Left ventricle myocardium inferior (tissue), 1 donor: Measurements from ENCODE around the gene ZNF628. TPM values are rescaled to one million over a fixed set of nuclear protein-coding genes. Genes with fewer than 3 reads are reported as not detected.
A peak's percentile ranks its signal among the peaks of the same experiment; 100 is the strongest.

Experiments
- DNase-seq: peaks from one replicate; pipeline ENCODE4 v3.0.0-alpha.2; 2020
- H3K27ac ChIP-seq: fragments of 200-600 bp; replicated peaks from 2 replicates; pipeline ENCODE4 v1.8.0; 2021
- H3K27me3 ChIP-seq: fragments of 200-600 bp; 2 replicates; pipeline ENCODE4 v1.8.0; 2021; ENCODE audit warnings: low read depth
- H3K36me3 ChIP-seq: fragments of 200-600 bp; 2 replicates; pipeline ENCODE4 v1.8.0; 2021
- H3K4me1 ChIP-seq: fragments of 200-600 bp; 2 replicates; pipeline ENCODE4 v1.8.0; 2021
- H3K4me3 ChIP-seq: fragments of 200-600 bp; 2 replicates; pipeline ENCODE4 v1.8.0; 2021; ENCODE audit warnings: mild to moderate bottlenecking, moderate library complexity
- H3K9me3 ChIP-seq: fragments of 200-600 bp; replicated peaks from 2 replicates; pipeline ENCODE4 v1.8.0; 2021
- intact Hi-C: fragments of 100-400 bp; cut with micrococcal nuclease; formaldehyde crosslinking; loops from one replicate; pipeline ENCODE4 v1.11.0; 2022
- total RNA-seq: library from RNA; stranded (reverse); fragmentation: NEBNext Ultra II Directional; extraction: Animal tissue kit (Norgen Biotek cat#: 25700); gene quantifications from one replicate; pipeline ENCODE4 v1.2.1, GENCODE V29; 2021
- TF ChIP-seq, protein P1 (sequence below): fragments of 200-600 bp; IDR thresholded peaks from 2 replicates; pipeline ENCODE4 v1.8.0; 2021; ENCODE audit warnings: antibody characterized with exemption, mild to moderate bottlenecking, borderline replicate concordance
- donor health status: DM: no; HTN: yes; CAD: no; lungs with severe emphysema.

Gene ZNF628
- total RNA-seq, 1 donor from 2014 or later, result 5.4 TPM

DNA sequence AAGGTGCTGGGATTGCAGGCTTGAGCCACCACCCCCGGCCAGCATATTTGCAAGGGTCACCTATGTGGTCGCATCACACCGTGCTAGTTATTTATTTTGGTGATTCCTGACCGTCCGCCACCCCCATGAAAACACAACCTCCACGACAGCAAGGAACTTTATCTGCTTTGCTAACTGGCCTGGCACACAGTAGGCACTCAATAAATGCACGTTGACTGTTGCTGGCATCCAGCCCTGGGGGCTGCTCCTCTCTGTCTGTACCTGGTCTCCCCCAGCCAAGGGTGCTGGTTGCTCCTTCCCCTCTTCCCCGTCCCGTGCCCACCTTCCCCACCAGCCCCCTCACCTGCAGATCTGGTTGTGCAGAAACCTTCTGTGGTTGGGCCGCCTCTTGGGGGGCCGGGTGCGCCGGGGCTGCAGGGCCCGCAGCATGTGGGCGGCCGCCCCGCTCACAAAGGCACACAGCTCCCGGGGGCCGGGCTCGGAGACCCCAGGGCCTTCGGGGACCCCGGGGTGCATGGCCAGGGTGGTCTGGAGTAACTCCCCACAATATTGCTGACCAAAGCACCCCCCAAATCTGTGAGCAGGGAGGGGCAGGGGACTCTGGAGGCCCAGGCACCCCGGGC is 12.3 kb upstream of the ZNF628 start:
- H3K27ac ChIP-seq, result no peak overlapping the region
- intact Hi-C loops, result no loop called here
- no peaks in the 10 kb centered on the region for H3K9me3 ChIP-seq
- DNase-seq, result no peak
- H3K27me3 ChIP-seq, result no peaks in the 10 kb centered on the region
- no peak overlapping the region for H3K4me3 ChIP-seq
- H3K4me1 ChIP-seq, result peaks cover 37% of the 10 kb centered on the region
- TF ChIP-seq, protein P1, sequence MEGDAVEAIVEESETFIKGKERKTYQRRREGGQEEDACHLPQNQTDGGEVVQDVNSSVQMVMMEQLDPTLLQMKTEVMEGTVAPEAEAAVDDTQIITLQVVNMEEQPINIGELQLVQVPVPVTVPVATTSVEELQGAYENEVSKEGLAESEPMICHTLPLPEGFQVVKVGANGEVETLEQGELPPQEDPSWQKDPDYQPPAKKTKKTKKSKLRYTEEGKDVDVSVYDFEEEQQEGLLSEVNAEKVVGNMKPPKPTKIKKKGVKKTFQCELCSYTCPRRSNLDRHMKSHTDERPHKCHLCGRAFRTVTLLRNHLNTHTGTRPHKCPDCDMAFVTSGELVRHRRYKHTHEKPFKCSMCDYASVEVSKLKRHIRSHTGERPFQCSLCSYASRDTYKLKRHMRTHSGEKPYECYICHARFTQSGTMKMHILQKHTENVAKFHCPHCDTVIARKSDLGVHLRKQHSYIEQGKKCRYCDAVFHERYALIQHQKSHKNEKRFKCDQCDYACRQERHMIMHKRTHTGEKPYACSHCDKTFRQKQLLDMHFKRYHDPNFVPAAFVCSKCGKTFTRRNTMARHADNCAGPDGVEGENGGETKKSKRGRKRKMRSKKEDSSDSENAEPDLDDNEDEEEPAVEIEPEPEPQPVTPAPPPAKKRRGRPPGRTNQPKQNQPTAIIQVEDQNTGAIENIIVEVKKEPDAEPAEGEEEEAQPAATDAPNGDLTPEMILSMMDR, result no peak
- no peaks in the 10 kb centered on the region for H3K36me3 ChIP-seq

DNA sequence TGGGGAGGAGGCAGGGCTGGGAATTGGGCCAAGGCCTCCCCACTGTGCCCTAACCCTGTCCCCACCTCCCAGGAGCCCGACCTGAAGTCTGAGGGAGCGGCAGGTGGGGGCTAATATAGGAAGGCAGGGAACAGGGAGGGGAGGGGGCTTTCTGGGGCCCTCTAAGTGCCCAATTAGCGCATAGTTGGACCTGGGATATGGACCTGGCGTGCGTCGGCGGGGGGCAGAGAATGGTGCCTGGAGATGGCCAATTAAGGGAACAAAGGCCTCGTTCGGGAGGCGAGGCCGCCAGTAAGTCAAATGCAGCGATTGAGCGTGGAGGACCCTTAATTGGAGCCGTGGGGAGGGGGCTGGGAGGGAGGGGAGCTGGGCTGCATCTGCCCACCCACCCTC is 11.8 kb upstream of the ZNF628 start, which contains the start of gene C19orf85:
TSS of gene C19orf85 (minus strand) at position 90 of the 393 bp plus-strand sequence. CDS start 197 bp downstream, outside the sequence.
- Histone ChIP-seq H3K4me1 (peaks cover 35% of the 10 kb centered on the region), H3K4me3 (no peak within 1 kb of the TSS), H3K36me3 (no peaks in the 10 kb centered on the region), H3K27ac (no peak within 1 kb of the TSS), H3K27me3 (no peaks in the 10 kb centered on the region), H3K9me3 (no peaks in the 10 kb centered on the region)
- DNase-seq, result no peak
- TF ChIP-seq, protein P1, result no peak
- intact Hi-C loops, result no loop called here

GRCh38 chr19:55465460-55466240 is 10.8 kb upstream of the ZNF628 start:
- TF ChIP-seq, protein P1, result no peak
- Histone ChIP-seq H3K36me3 (no peaks in the 10 kb centered on the region), H3K9me3 (no peaks in the 10 kb centered on the region), H3K4me1 (peaks cover 25% of the 10 kb centered on the region), H3K27ac (no peak overlapping the region), H3K27me3 (no peaks in the 10 kb centered on the region), H3K4me3 (no peak overlapping the region)
- no peak for DNase-seq
- intact Hi-C loops, result no loop called here

DNA sequence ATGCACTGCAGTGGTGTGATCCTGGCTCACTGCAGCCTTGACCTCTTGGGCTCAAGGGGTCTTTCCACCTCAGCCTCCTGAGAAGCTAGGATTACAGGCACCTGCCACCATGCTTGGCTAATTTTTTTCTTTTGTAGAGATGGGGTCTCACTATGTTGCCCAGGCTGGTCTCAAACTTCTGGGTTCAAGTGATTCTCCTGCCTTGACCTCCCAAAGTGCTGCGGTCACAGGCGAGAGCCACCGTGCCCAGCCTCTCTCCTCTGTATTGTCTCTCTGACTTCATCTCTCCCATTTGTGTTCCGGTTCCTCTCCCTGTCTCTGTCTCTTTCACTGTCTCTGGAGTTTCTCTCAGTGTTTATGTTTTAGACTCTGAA is 10.2 kb upstream of the ZNF628 start:
- Histone ChIP-seq H3K4me1 (peaks cover 19% of the 10 kb centered on the region), H3K27ac (no peak overlapping the region), H3K36me3 (no peaks in the 10 kb centered on the region), H3K4me3 (no peak overlapping the region), H3K27me3 (no peaks in the 10 kb centered on the region), H3K9me3 (no peaks in the 10 kb centered on the region)
- intact Hi-C loops, result no loop called here
- TF ChIP-seq, protein P1, result no peak
- DNase-seq, result no peak

- H3K36me3 ChIP-seq, result no peaks in the 10 kb centered on the region
- peak overlapping the region; percentile 23 for H3K27ac ChIP-seq
- intact Hi-C loops, result loop anchor here (2.0 kb wide), 1 partner anchor 37 kb away; no protein-coding TSS in a partner anchor
- H3K4me3 ChIP-seq, result no peak overlapping the region
- H3K4me1 ChIP-seq, result peaks cover 12% of the 10 kb centered on the region
- H3K27me3 ChIP-seq, result no peaks in the 10 kb centered on the region
- no peaks in the 10 kb centered on the region for H3K9me3 ChIP-seq
- peak; percentile 69 for DNase-seq
- TF ChIP-seq, protein P1, result no peak
These were observed 9.0 kb upstream of the ZNF628 start for GRCh38 chr19:55467236-55468053.
